Immature natural killer cell (primary cell): ENCODE data around the gene FAM47B. TPM values are rescaled to one million over a fixed set of nuclear protein-coding genes. Genes with fewer than 3 reads are reported as not detected.

Experiments
- DNase-seq, 3 donors: peaks; one replicate each; pipeline ENCODE4 v3.0.0; 2022; ENCODE audit warnings: mixed read lengths in 1 of 3
- H3K27ac Mint-ChIP-seq, 6 donors: one replicate each; pipeline ENCODE4 v1.8.0; 2020; ENCODE audit warnings: mixed read lengths in 6 of 6, mild to moderate bottlenecking in 5 of 6, inconsistent platforms in 4 of 6, moderate library complexity in 3 of 6
- H3K27me3 Mint-ChIP-seq, 3 donors: one replicate each; pipeline ENCODE4 v1.8.0; 2020 to 2021; ENCODE audit warnings: low read depth in 3 of 3, mild to moderate bottlenecking in 3 of 3, mixed read lengths in 3 of 3, moderate library complexity in 3 of 3, inconsistent platforms in 1 of 3
- H3K36me3 Mint-ChIP-seq, 3 donors: one replicate each; pipeline ENCODE4 v1.8.0; 2020; ENCODE audit warnings: mixed read lengths in 3 of 3, inconsistent platforms in 2 of 3, mild to moderate bottlenecking in 2 of 3
- H3K4me1 Mint-ChIP-seq, 2 donors: one replicate each; pipeline ENCODE4 v1.8.0; 2020; ENCODE audit warnings: inconsistent platforms in 2 of 2, mild to moderate bottlenecking in 2 of 2, mixed read lengths in 2 of 2, moderate library complexity in 1 of 2
- H3K4me3 Mint-ChIP-seq, 5 donors: one replicate each; pipeline ENCODE4 v1.8.0; 2020; ENCODE audit warnings: mild to moderate bottlenecking in 5 of 5, mixed read lengths in 5 of 5, inconsistent platforms in 3 of 5, moderate library complexity in 3 of 5
- H3K9me3 Mint-ChIP-seq, 6 donors: one replicate each; pipeline ENCODE4 v1.8.0; 2020; ENCODE audit warnings: mild to moderate bottlenecking in 6 of 6, mixed read lengths in 6 of 6, inconsistent platforms in 4 of 6, moderate library complexity in 3 of 6
- polyA plus RNA-seq, 3 donors: library from polyadenylated mRNA; unstranded; fragments of 300-500 nt; fragmentation: Illumina TruSeq; gene quantifications; one replicate each; pipeline ENCODE4 v1.2.3, GENCODE V29; 2021

FAM47B gene
- polyA plus RNA-seq, result not detected

GRCh38 chrX:34942496-34942895, at the start of gene FAM47B:
TSS of gene FAM47B (plus strand) at chrX:34942796. CDS start at chrX:34942832, 36 bp downstream.
- no peak for DNase-seq
- peaks cover 0 to 3% (median 3%) of the 10 kb centered on the region in 3 donors for H3K27me3 Mint-ChIP-seq
- H3K9me3 Mint-ChIP-seq, result peaks cover 1 to 20% (median 6%) of the 10 kb centered on the region in 6 donors
- no peak within 1 kb of the TSS for H3K4me3 Mint-ChIP-seq
- H3K36me3 Mint-ChIP-seq, result no peaks in the 10 kb centered on the region
- no peak within 1 kb of the TSS for H3K27ac Mint-ChIP-seq
- no peaks in the 10 kb centered on the region for H3K4me1 Mint-ChIP-seq

GRCh38 chrX:34893741-34894140, 48.9 kb upstream of the FAM47B start:
- DNase-seq, result no peak
- peaks cover 0 to 4% (median 0%) of the 10 kb centered on the region in 3 donors for H3K27me3 Mint-ChIP-seq
- no peaks in the 10 kb centered on the region for H3K4me1 Mint-ChIP-seq
- H3K36me3 Mint-ChIP-seq, result no peaks in the 10 kb centered on the region
- H3K9me3 Mint-ChIP-seq, result peaks cover 0 to 6% (median 2%) of the 10 kb centered on the region in 6 donors
- H3K4me3 Mint-ChIP-seq, result no peak overlapping the region
- no peak overlapping the region for H3K27ac Mint-ChIP-seq

GRCh38 chrX:34900691-34901090, 41.9 kb upstream of the FAM47B start:
- Mint-ChIP-seq H3K27me3 (peaks cover 0 to 4% (median 0%) of the 10 kb centered on the region in 3 donors), H3K4me1 (no peaks in the 10 kb centered on the region), H3K27ac (no peak overlapping the region)

GRCh38 chrX:34901761-34902160, 40.8 kb upstream of the FAM47B start:
- Mint-ChIP-seq H3K27me3 (peaks cover 0 to 4% (median 0%) of the 10 kb centered on the region in 3 donors), H3K4me1 (no peaks in the 10 kb centered on the region), H3K36me3 (no peaks in the 10 kb centered on the region), H3K4me3 (no peak overlapping the region), H3K27ac (no peak overlapping the region), H3K9me3 (peaks cover 0 to 13% (median under 1%) of the 10 kb centered on the region in 6 donors)
- no peak for DNase-seq

More at GRCh38 chrX:34900691-34901090, 41.9 kb upstream of the FAM47B start:
- no peak for DNase-seq
- Mint-ChIP-seq H3K36me3 (no peaks in the 10 kb centered on the region), H3K9me3 (peaks cover 0 to 13% (median 2%) of the 10 kb centered on the region in 6 donors), H3K4me3 (no peak overlapping the region)

GRCh38 chrX:34903316-34903715, 39.3 kb upstream of the FAM47B start:
- Mint-ChIP-seq H3K4me1 (no peaks in the 10 kb centered on the region), H3K9me3 (peaks cover 0 to 20% (median 2%) of the 10 kb centered on the region in 6 donors), H3K27me3 (peaks cover 0 to 2% (median 0%) of the 10 kb centered on the region in 3 donors), H3K4me3 (no peak overlapping the region), H3K27ac (no peak overlapping the region), H3K36me3 (no peaks in the 10 kb centered on the region)
- DNase-seq, result no peak

- no peak for DNase-seq
- peaks cover 0 to 28% (median under 1%) of the 10 kb centered on the region in 6 donors for H3K9me3 Mint-ChIP-seq
- peaks cover 0 to 5% (median 2%) of the 10 kb centered on the region in 3 donors for H3K27me3 Mint-ChIP-seq
Observed at GRCh38 chrX:34909151-34909550, 33.4 kb upstream of the FAM47B start.

GRCh38 chrX:34915463-34916225, 27.0 kb upstream of the FAM47B start:
- Mint-ChIP-seq H3K9me3 (peaks cover 0 to 12% (median 0%) of the 10 kb centered on the region in 6 donors), H3K4me1 (no peaks in the 10 kb centered on the region), H3K4me3 (no peak overlapping the region), H3K36me3 (no peaks in the 10 kb centered on the region), H3K27me3 (peaks cover 0 to 9% (median 2%) of the 10 kb centered on the region in 3 donors), H3K27ac (no peak overlapping the region)
- DNase-seq, result no peak

More at GRCh38 chrX:34909151-34909550, 33.4 kb upstream of the FAM47B start:
- no peaks in the 10 kb centered on the region for H3K4me1 Mint-ChIP-seq
- H3K36me3 Mint-ChIP-seq, result no peaks in the 10 kb centered on the region
- no peak overlapping the region for H3K4me3 Mint-ChIP-seq
- no peak overlapping the region for H3K27ac Mint-ChIP-seq

GRCh38 chrX:34917146-34917545, 25.4 kb upstream of the FAM47B start:
- no peak for DNase-seq
- H3K4me3 Mint-ChIP-seq, result no peak overlapping the region
- no peaks in the 10 kb centered on the region for H3K4me1 Mint-ChIP-seq
- H3K36me3 Mint-ChIP-seq, result no peaks in the 10 kb centered on the region
- no peak overlapping the region for H3K27ac Mint-ChIP-seq
- H3K9me3 Mint-ChIP-seq, result peaks cover 0 to 8% (median 0%) of the 10 kb centered on the region in 6 donors
- H3K27me3 Mint-ChIP-seq, result peaks cover 0 to 9% (median 2%) of the 10 kb centered on the region in 3 donors

GRCh38 chrX:34918091-34918736, 24.4 kb upstream of the FAM47B start:
- Mint-ChIP-seq H3K4me3 (no peak overlapping the region), H3K27me3 (peaks cover 0 to 9% (median 0%) of the 10 kb centered on the region in 3 donors), H3K9me3 (peaks cover 0 to 3% (median 0%) of the 10 kb centered on the region in 6 donors), H3K36me3 (no peaks in the 10 kb centered on the region), H3K27ac (no peak overlapping the region), H3K4me1 (no peaks in the 10 kb centered on the region)
- no peak for DNase-seq

GRCh38 chrX:34918856-34919255, 23.7 kb upstream of the FAM47B start:
- Mint-ChIP-seq H3K27ac (no peak overlapping the region), H3K9me3 (peaks cover 0 to 5% (median 0%) of the 10 kb centered on the region in 6 donors), H3K36me3 (no peaks in the 10 kb centered on the region), H3K4me3 (no peak overlapping the region), H3K4me1 (no peaks in the 10 kb centered on the region), H3K27me3 (peaks cover 0 to 9% (median 0%) of the 10 kb centered on the region in 3 donors)
- DNase-seq, result no peak

GRCh38 chrX:34927866-34928265, 14.7 kb upstream of the FAM47B start:
- peaks cover 0 to 2% (median 1%) of the 10 kb centered on the region in 3 donors for H3K27me3 Mint-ChIP-seq
- no peak overlapping the region for H3K27ac Mint-ChIP-seq
- peaks cover 0 to 10% (median 4%) of the 10 kb centered on the region in 6 donors for H3K9me3 Mint-ChIP-seq
- H3K36me3 Mint-ChIP-seq, result no peaks in the 10 kb centered on the region
- H3K4me3 Mint-ChIP-seq, result no peak overlapping the region
- no peaks in the 10 kb centered on the region for H3K4me1 Mint-ChIP-seq
- DNase-seq, result no peak

GRCh38 chrX:34943235-34943634, 639 bp downstream of the FAM47B start:
- Mint-ChIP-seq H3K4me1 (no peaks in the 10 kb centered on the region), H3K4me3 (no peak overlapping the region), H3K36me3 (no peaks in the 10 kb centered on the region), H3K27me3 (peaks cover 0 to 3% (median 3%) of the 10 kb centered on the region in 3 donors), H3K27ac (no peak overlapping the region), H3K9me3 (peaks cover 1 to 22% (median 6%) of the 10 kb centered on the region in 6 donors)
- DNase-seq, result no peak

GRCh38 chrX:34956916-34957315, 14.3 kb downstream of the FAM47B start:
- Mint-ChIP-seq H3K9me3 (peaks cover 0 to 5% (median 0%) of the 10 kb centered on the region in 6 donors), H3K4me3 (no peak overlapping the region)

GRCh38 chrX:34961662-34962061, 19.1 kb downstream of the FAM47B start:
- no peaks in the 10 kb centered on the region for H3K4me1 Mint-ChIP-seq
- H3K4me3 Mint-ChIP-seq, result no peak overlapping the region

More at GRCh38 chrX:34956916-34957315, 14.3 kb downstream of the FAM47B start:
- DNase-seq, result no peak
- peaks cover 2 to 4% (median 2%) of the 10 kb centered on the region in 3 donors for H3K27me3 Mint-ChIP-seq
- H3K4me1 Mint-ChIP-seq, result no peaks in the 10 kb centered on the region
- H3K27ac Mint-ChIP-seq, result no peak overlapping the region
- no peaks in the 10 kb centered on the region for H3K36me3 Mint-ChIP-seq

More at GRCh38 chrX:34961662-34962061, 19.1 kb downstream of the FAM47B start:
- Mint-ChIP-seq H3K27me3 (peaks cover 0 to 4% (median 0%) of the 10 kb centered on the region in 3 donors), H3K27ac (no peak overlapping the region), H3K36me3 (no peaks in the 10 kb centered on the region), H3K9me3 (peaks cover 0 to 4% (median 0%) of the 10 kb centered on the region in 6 donors)
- no peak for DNase-seq
